Cardiac septum (tissue), 1 donor: ENCODE results near the gene ENTPD2. TPM values are rescaled to one million over a fixed set of nuclear protein-coding genes. Genes with fewer than 3 reads are reported as not detected.

ENCODE experiments used
- DNase-seq: peaks from one replicate; pipeline ENCODE4 v3.0.0-alpha.2; 2020; ENCODE audit warnings: low spot score
- intact Hi-C: fragments of 100-400 bp; cut with DNase I; formaldehyde crosslinking; loops from one replicate; pipeline ENCODE4 v1.14.0; 2022
- total RNA-seq: library from RNA; stranded (reverse); fragmentation: NEBNext Ultra II Directional; extraction: Animal tissue kit (Norgen Biotek cat#: 25700); gene quantifications from one replicate; pipeline ENCODE4 v1.2.1, GENCODE V29; 2021
- donor health status: DM: no; HTN: no; CAD: no.

The ENTPD2 gene
- total RNA-seq, 1 donor from 2014 or later, result 0.92 TPM

- no peak for DNase-seq
- intact Hi-C loops, result no loop called here
Observed at GRCh38 chr9:137080260-137081122, 26.6 kb upstream of the ENTPD2 start.

GRCh38 chr9:137079401-137079787 lies 25.5 kb upstream of the ENTPD2 start:
- no peak for DNase-seq
- intact Hi-C loops, result no loop called here

- intact Hi-C loops, result no loop called here
- no peak for DNase-seq
Observed at GRCh38 chr9:137078701-137079400, 25.0 kb upstream of the ENTPD2 start.

GRCh38 chr9:137077758-137078693 lies 24.2 kb upstream of the ENTPD2 start:
- DNase-seq, result no peak
- intact Hi-C loops, result no loop called here

GRCh38 chr9:137077010-137077747 lies 23.3 kb upstream of the ENTPD2 start, which contains the start of gene UAP1L1:
UAP1L1 (plus strand) TSS chr9:137077517; CDS start chr9:137077533, 16 bp downstream.
- intact Hi-C loops, result no loop called here
- DNase-seq, result peak; percentile 87

GRCh38 chr9:137076636-137077009 lies 22.8 kb upstream of the ENTPD2 start:
- intact Hi-C loops, result no loop called here
- no peak for DNase-seq

- intact Hi-C loops, result no loop called here
- DNase-seq, result no peak
Observed at GRCh38 chr9:137075275-137075775, 21.5 kb upstream of the ENTPD2 start.

GRCh38 chr9:137074657-137075274 lies 20.9 kb upstream of the ENTPD2 start:
- intact Hi-C loops, result no loop called here
- DNase-seq, result no peak

GRCh38 chr9:137073992-137074399 lies 20.1 kb upstream of the ENTPD2 start:
- DNase-seq, result no peak
- intact Hi-C loops, result no loop called here

- no peak for DNase-seq
- intact Hi-C loops, result no loop called here
Observed at GRCh38 chr9:137071282-137071681, 17.4 kb upstream of the ENTPD2 start.

GRCh38 chr9:137070906-137071275 lies 17.0 kb upstream of the ENTPD2 start:
- DNase-seq, result no peak
- intact Hi-C loops, result no loop called here

GRCh38 chr9:137070201-137070905 lies 16.5 kb upstream of the ENTPD2 start, which contains the start of gene SAPCD2:
SAPCD2 (minus strand) TSS chr9:137070557; CDS start chr9:137070460, 97 bp downstream.
- peak; percentile 92 for DNase-seq
- intact Hi-C loops, result no loop called here

GRCh38 chr9:137069508-137070091 lies 15.7 kb upstream of the ENTPD2 start:
- intact Hi-C loops, result loop anchor here (2.0 to 10.0 kb wide), 2 partner anchors 23 to 285 kb away; partner anchors contain the start of gene NPDC1
- DNase-seq, result no peak

GRCh38 chr9:137068539-137069507 lies 15.0 kb upstream of the ENTPD2 start:
- intact Hi-C loops, result loop anchor here (2.0 to 10.0 kb wide), 2 partner anchors 22 to 284 kb away; partner anchors contain the start of gene NPDC1
- no peak for DNase-seq

- intact Hi-C loops, result loop anchor here (2.0 to 10.0 kb wide), 2 partner anchors 21 to 283 kb away; partner anchors contain the start of gene NPDC1
- peak; percentile 93 for DNase-seq
Observed at GRCh38 chr9:137067860-137068538, 14.1 kb upstream of the ENTPD2 start.
